CD4-positive, alpha-beta T cell (primary cell): ENCODE measurements around the gene CDHR5. TPM values are rescaled to one million over a fixed set of nuclear protein-coding genes. Genes with fewer than 3 reads are reported as not detected.
A peak's percentile ranks its signal among the peaks of the same experiment; 100 is the strongest.

Experiments used
- ATAC-seq: fragments of 200-7000 bp; cut with Tn5 transposase; one replicate; pipeline ENCODE4 v1.10.0; 2022; ENCODE audit warnings: mild to moderate bottlenecking; ENCODE audit not compliant: poor library complexity
- CTCF ChIA-PET: fragments of 350-600 bp; sonication (Branson Sonifier 250); formaldehyde crosslinking; loops from one replicate; lab custom pipeline; 2021; ENCODE audit warnings: antibody characterized with exemption, inconsistent platforms; lab: Charles Lee
- POLR2A ChIA-PET: fragments of 350-600 bp; sonication (Branson Sonifier 250); formaldehyde crosslinking; loops from one replicate; lab custom pipeline; 2021; ENCODE audit warnings: antibody characterized with exemption, inconsistent platforms; lab: Charles Lee
- DNase-seq, 14 experiments: peaks; one replicate each; pipeline ENCODE4 v3.0.0-alpha.2; 2013 to 2020; ENCODE audit warnings: mixed read lengths in 2 of 14
- H3K27ac ChIP-seq, 2 donors: one replicate each; pipeline versions ENCODE4 v1.5.1 to v1.7.0; 2013; ENCODE audit warnings: low read length in 2 of 2, low read depth in 1 of 2, mild to moderate bottlenecking in 1 of 2
- H3K27me3 ChIP-seq, 2 experiments: 1 replicate in 1 of 2; 2 replicates in 1 of 2; pipeline versions ENCODE4 v1.6.1 to v1.7.0; 2013; ENCODE audit warnings: low read length in 2 of 2, control low read depth in 1 of 2, mild to moderate bottlenecking in 1 of 2, moderate library complexity in 1 of 2; ENCODE audit not compliant: insufficient read depth in 2 of 2, control insufficient read depth in 1 of 2
- H3K36me3 ChIP-seq: one replicate; pipeline ENCODE4 v1.6.1; 2013; ENCODE audit warnings: low read length, control low read depth; ENCODE audit not compliant: insufficient read depth
- H3K4me1 ChIP-seq: one replicate; pipeline ENCODE4 v1.6.1; 2013; ENCODE audit warnings: low read length, control low read depth; ENCODE audit not compliant: insufficient read depth
- H3K4me3 ChIP-seq: one replicate; pipeline ENCODE4 v1.5.1; 2013; ENCODE audit warnings: mild to moderate bottlenecking, low read length, moderate library complexity
- H3K9me3 ChIP-seq, 2 experiments: 1 replicate in 1 of 2; 2 replicates in 1 of 2; pipeline versions ENCODE4 v1.6.1 to v1.7.0; 2013; ENCODE audit warnings: low read length in 2 of 2, mild to moderate bottlenecking in 2 of 2, control low read depth in 1 of 2, moderate library complexity in 1 of 2; ENCODE audit not compliant: control insufficient read depth in 1 of 2, insufficient read depth in 1 of 2
- H3K27ac Mint-ChIP-seq: one replicate; pipeline ENCODE4 v1.8.0; 2020; ENCODE audit warnings: mixed read lengths
- H3K27me3 Mint-ChIP-seq: one replicate; pipeline ENCODE4 v1.8.0; 2021; ENCODE audit warnings: mixed read lengths
- H3K36me3 Mint-ChIP-seq: one replicate; pipeline ENCODE4 v1.8.0; 2021; ENCODE audit warnings: low read depth, mixed read lengths
- H3K4me1 Mint-ChIP-seq: one replicate; pipeline ENCODE4 v1.8.0; 2021; ENCODE audit warnings: low read depth, mixed read lengths
- H3K4me3 Mint-ChIP-seq: one replicate; pipeline ENCODE4 v1.8.0; 2020; ENCODE audit warnings: mild to moderate bottlenecking, mixed read lengths
- H3K9me3 Mint-ChIP-seq: one replicate; pipeline ENCODE4 v1.8.0; 2020; ENCODE audit warnings: mixed read lengths
- CTCF ChIP-seq: fragments of 200-600 bp; IDR thresholded peaks from one replicate; pipeline ENCODE4 v1.8.0; 2022; ENCODE audit warnings: antibody characterized with exemption, mild to moderate bottlenecking
- intact Hi-C, 2 experiments: fragments of 100-400 bp; cut with DNase I in 1 of 2; cut with micrococcal nuclease in 1 of 2; formaldehyde crosslinking; loops; one replicate each; pipeline versions ENCODE4 v1.15.1 to v1.9.0; 2023 to 2025; cut with DNase I, micrococcal nuclease
- total RNA-seq, 174 experiments: library from RNA in 2 of 174; stranded (reverse) in 2 of 174; gene quantifications; one replicate each; pipeline ENCODE4 v1.2.3 and lab custom pipeline; 2021 to 2026

The CDHR5 gene
- total RNA-seq, 2 experiments from 2014 or later = not detected

DNA sequence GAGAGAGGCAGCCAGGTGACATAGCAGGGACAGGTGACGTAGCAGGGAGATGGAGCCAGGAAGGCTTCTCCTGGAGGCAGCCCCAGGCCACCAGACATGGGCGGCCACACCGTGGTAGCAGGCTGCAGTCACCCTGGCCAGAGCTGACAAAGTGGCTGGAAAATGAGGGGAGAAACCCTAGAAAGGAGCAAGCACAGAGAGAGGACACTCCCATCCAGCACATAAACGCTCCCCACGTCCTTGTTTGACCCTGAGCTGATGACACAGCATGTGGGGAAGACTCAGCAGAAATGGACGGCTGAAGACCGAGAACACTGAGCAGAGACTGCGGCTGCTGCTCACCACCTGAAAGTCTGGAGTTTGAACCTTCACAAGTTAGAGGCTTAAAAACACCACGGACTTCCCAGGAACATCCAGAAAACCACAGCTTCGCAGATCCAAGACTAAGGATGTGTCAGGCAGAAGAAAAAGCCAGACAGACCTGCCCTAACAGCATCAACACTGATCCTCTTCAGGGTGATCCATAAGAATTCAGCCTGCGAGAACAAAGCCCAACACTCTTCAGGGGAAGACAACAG lies 41.0 kb upstream of the CDHR5 start:
- no peak overlapping the region for H3K27ac ChIP-seq
- Mint-ChIP-seq H3K9me3 (no peaks in the 10 kb centered on the region), H3K27ac (no peak overlapping the region), H3K4me3 (no peak overlapping the region), H3K27me3 (no peaks in the 10 kb centered on the region), H3K36me3 (peaks cover 22% of the 10 kb centered on the region), H3K4me1 (no peaks in the 10 kb centered on the region)
- DNase-seq (no peak), ATAC-seq (no peak)
- CTCF ChIA-PET = no interaction called here
- no peak overlapping the region for H3K4me3 ChIP-seq
- no peaks in the 10 kb centered on the region for H3K27me3 ChIP-seq
- POLR2A ChIA-PET = no interaction called here
- peaks cover 6% of the 10 kb centered on the region for H3K36me3 ChIP-seq
- H3K9me3 ChIP-seq = no peaks in the 10 kb centered on the region
- no peaks in the 10 kb centered on the region for H3K4me1 ChIP-seq
- TF ChIP-seq CTCF = no peak
- intact Hi-C loops = no loop called here

GRCh38 chr11:665062-665703 lies 40.4 kb upstream of the CDHR5 start:
- Mint-ChIP-seq H3K4me3 (no peak overlapping the region), H3K36me3 (peaks cover 22% of the 10 kb centered on the region), H3K27me3 (no peaks in the 10 kb centered on the region), H3K4me1 (no peaks in the 10 kb centered on the region), H3K27ac (no peak overlapping the region), H3K9me3 (no peaks in the 10 kb centered on the region)
- TF ChIP-seq CTCF = no peak
- DNase-seq (no peak), ATAC-seq (no peak)
- ChIA-PET CTCF (no interaction called here), POLR2A (no interaction called here)
- Histone ChIP-seq H3K4me3 (no peak overlapping the region), H3K27me3 (no peaks in the 10 kb centered on the region), H3K4me1 (no peaks in the 10 kb centered on the region), H3K9me3 (no peaks in the 10 kb centered on the region), H3K36me3 (peaks cover 11% of the 10 kb centered on the region), H3K27ac (no peak overlapping the region)
- intact Hi-C loops = no loop called here

- H3K4me1 Mint-ChIP-seq = no peaks in the 10 kb centered on the region
- Histone ChIP-seq H3K9me3 (no peaks in the 10 kb centered on the region), H3K27me3 (no peaks in the 10 kb centered on the region), H3K4me1 (no peaks in the 10 kb centered on the region), H3K4me3 (no peak overlapping the region), H3K36me3 (peaks cover 31% of the 10 kb centered on the region), H3K27ac (no peak overlapping the region)
- POLR2A ChIA-PET = no interaction called here
- peaks cover 27% of the 10 kb centered on the region for H3K36me3 Mint-ChIP-seq
- no peaks in the 10 kb centered on the region for H3K9me3 Mint-ChIP-seq
- TF ChIP-seq CTCF = peak; percentile 76
- no peak overlapping the region for H3K4me3 Mint-ChIP-seq
- intact Hi-C loops = loop anchor here (1.0 to 2.0 kb wide), 4 partner anchors 60 to 103 kb away; no protein-coding TSS in a partner anchor
- H3K27me3 Mint-ChIP-seq = no peaks in the 10 kb centered on the region
- CTCF ChIA-PET = interaction anchor here (0.9 to 1.7 kb wide), 2 partner anchors 63 to 108 kb away, joined by 3 to 6 read pairs; no protein-coding TSS in a partner anchor
- DNase-seq = peak in 11 of 14 experiments; percentile 17 to 68 (median 32)
- H3K27ac Mint-ChIP-seq = no peak overlapping the region
- peak; percentile 66 for ATAC-seq
These were observed 38.0 kb upstream of the CDHR5 start for GRCh38 chr11:662689-663274.
